ENCODE data around the gene CRTC3.
"Not testable (repeated sequence)": the region's sequence is repeated elsewhere in the genome, so short reads cannot be mapped to it uniquely, and the experiment has no call there.

The CRTC3 gene

DNA sequence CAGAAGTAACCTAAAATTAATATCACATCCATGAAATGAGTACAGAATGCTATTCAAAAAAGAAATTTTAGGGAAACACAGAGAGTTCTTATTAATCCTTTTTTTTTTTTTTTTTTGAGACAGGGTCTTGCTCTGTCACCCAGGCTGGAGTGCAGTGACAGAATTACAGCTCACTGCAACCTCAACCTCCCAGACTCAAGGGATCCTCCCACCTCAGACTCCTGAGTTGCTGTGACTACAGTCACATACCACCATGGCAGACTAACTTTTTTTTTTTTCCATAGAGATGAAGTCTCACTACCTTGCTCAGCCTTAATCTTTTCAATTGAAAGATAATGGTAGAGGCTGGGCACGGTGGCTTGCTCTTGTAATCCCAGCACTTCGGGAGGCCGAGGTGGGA, 6.3 kb upstream of the CRTC3 start:
- DNase-seq = no peak

DNA sequence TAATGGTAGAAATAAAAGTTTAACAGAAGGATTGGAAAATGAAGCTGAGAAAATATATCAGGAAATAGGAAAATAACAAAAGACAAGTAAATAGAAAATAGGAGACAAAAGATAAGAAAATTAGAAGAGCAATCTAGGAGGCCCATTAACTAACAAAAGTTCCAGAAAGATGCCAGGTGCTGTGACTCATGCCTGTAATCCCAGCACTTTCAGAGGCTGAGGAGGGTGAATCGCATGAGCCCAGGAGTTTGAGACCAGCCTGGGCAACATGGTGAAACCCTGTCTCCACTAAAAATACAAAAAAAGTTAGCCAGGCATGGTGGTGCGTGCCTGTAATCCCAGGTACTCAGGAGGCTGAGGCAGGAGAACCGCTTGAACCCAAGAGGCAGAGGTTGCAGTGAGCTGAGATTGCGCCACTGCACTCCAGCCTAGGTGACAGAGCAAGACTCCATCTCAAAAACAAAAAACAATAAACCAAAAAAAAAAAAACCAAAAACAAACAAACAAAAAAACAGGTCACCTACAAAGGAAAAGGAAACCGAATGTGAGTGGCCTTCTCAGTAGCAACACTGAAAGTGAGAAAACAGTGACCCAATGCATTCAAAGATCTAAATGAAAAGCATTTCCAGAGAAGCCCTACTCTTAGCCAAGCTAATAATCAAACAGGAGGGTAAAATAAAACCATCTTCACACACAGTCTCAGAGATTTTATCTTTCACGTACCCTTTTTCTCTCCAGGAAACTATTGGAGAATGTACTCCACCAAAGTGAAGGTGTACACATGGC, 5.5 kb upstream of the CRTC3 start:
- not testable (repeated sequence) for DNase-seq

DNA sequence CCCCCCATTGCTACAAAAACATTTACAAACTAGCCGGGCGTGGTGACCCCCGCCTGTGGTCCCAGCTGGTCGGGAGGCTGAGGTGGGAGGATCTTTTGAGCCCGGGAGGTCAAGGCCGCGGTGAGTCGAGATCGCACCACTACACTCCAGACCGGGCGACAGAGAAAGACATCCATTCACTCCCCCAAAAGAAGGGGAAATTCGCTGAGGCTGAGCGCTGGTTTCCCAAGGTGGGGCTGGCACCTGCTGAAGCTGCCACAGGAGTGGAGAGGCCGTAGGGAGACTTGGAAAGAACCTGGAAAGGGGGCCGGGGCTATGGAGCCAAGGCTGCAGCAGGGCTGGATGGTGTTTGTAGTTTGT, 732 bp upstream of the CRTC3 start:
- no peak for DNase-seq

DNA sequence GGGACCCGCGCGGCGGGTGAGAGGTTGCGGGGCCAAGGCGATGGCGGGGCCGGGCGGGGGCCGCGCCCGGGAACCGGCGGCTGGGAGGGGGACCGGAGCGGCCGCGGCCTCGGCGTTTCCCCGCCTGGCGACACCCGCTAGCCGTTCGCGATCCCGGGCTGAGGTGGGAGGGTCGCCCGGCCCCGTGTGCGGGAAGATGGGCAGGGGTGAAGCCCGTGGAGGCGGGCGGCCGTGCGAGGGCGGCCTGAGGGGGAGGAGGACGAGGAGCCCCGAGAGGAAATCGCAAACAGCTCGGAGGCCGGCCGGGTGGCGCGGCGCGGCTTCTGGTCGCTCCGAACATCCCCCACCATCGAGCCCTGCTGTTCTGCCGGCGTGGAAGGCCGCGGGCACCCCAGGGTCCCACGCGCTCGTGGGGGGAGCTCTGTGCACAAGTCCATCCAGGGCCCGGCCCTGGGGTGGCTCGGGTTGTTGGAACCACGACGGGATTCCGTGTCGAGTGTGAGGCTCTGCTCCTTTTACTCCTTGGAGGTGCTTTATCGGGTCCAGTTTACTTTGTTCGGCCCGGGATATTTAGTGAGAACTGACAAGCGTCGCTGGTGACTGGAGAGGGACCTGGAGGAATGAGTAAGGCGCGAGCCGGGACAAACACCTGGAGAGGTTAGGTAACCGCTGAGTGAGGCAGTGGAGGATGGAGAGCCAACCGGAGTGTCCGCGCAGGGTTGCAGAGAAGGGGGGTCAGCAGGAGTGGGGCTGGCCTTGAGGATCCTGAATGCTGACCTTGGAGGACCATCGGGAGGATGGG, 728 bp downstream of the CRTC3 start:
- DNase-seq = peak; percentile 54

DNA sequence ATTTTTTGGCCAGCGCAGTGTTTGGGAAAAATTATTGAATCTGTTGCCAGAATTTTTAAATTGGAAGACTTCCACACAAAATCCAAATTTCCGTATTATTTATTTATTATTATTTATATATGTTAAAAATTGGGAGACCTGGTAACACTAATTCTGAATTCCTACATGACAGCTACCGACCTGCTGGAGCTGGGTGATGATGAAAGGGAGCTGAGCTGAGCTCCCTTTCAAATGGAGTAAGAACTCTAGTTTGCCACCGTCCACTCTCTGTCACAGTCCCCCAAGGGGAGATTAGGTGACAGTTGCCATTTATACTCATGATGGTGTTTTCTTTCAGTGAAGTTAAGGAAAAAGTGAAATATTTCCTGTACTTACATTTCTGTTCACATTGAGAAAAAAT, 1.4 kb downstream of the CRTC3 start:
- no peak for DNase-seq

DNA sequence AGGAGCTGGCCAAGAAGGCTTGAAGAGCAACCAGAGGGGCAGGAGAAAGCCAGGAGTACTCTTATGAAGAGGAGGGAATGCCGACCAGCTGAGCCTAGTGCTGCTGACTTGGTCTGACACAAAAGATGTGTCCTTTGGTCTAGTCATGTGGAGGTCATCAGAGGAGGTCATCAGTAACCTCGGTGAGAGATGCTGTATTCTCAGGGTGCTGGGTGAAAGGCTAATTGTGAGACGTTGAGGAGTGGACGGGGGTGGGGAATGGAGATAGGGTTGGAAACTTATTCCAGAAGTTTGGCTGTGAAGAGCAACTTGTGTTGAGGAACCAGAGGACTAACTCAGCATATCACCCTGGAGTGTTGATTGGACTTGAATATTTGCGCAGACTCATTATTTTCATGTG, 5.5 kb downstream of the CRTC3 start:
- no peak for DNase-seq

DNA sequence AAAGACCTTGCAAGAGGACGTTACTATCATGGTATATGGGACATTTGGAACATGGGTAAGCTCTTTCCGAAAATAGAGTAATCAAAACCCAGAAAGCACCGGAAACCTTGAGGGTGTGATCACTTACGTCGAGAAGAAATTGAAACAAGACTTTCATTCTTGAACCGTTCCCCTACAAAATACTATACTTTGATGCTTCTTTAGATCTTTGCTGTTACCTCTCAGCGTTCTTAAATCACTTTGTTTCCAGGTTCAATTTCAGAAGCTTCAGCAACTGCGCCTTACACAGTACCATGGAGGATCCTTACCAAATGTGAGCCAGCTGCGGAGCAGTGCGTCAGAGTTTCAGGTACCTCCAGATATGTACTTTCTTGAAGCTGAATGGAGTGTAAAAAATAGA, 10.1 kb downstream of the CRTC3 start:
- no peak for DNase-seq

DNA sequence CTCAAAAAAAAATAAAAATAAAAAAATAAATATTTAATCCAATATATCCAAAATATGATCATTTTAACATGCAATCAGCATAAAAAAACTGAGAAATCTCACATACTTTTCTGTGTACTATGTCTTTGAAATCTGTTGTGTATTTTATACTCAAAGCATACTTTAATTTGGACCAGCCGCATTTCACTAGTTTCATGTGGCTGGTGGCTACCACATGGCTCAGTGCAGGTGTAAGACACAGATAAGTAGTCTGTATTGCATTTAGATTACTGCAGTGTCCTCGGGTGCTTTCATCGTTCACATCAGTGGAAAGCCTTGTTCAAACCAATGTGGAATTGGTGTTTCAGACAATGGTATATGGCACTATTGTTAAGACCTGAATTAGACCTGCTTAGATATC, 11.0 kb downstream of the CRTC3 start:
- peak; percentile 82 for DNase-seq

DNA sequence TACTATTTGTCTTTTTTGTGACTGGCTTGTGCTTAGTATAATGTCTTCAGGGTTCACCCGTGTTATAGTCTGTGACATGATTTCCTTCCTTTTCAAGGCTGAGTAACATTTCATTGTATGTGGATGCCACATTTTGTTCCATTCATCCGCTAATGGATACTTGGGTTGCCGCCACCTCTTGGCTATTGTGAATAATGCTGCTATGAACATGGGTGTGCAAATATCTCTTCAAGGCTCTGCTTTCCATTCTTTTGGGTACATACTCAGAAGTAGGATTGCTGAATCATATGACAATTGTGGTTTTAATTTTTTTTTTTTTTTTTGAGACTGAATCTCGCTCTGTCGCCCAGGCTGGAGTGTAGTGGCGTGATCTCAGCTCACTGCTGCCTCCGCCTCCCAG, 15.4 kb downstream of the CRTC3 start:
- DNase-seq = peak; percentile 63

DNA sequence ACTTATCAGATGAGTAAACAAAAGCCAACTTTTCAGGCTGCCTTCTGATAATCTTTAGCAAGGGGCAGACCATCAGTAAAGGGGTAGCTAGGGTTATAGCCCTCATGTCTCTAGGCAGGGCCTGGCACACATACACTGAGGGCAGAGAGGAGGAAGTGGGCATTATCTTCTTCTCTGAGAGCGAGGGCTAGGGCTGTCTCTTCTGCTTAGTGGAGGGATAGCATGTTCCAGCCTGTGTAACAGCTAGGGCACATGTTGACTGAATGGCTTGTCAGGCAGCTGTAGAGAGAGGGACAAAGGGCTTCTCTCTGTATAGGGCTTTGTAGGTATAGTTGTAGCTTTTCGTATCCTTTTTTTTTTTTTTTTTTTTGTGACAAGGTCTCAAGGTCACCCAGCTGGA, 17.8 kb downstream of the CRTC3 start:
- peak; percentile 68 for DNase-seq

DNA sequence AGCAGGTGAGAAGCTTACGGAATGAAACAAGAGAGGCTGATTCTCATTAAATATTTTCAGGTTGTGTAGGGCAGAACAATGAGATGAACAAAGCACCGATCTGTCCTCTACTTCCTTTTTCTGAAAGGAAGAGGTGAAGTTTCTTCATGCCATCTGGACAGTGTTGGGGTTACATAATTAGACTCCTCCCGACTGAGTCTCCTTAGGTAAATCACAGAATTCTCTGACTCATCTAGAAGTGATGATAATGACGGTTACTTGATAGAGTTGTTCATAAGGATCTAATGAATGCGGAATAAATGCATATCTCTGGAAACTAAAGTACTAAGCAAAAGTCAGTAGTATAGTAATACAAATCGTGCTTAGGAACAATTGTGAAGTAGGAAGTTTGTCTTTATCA, 21.2 kb downstream of the CRTC3 start:
- DNase-seq = peak; percentile 56

DNA sequence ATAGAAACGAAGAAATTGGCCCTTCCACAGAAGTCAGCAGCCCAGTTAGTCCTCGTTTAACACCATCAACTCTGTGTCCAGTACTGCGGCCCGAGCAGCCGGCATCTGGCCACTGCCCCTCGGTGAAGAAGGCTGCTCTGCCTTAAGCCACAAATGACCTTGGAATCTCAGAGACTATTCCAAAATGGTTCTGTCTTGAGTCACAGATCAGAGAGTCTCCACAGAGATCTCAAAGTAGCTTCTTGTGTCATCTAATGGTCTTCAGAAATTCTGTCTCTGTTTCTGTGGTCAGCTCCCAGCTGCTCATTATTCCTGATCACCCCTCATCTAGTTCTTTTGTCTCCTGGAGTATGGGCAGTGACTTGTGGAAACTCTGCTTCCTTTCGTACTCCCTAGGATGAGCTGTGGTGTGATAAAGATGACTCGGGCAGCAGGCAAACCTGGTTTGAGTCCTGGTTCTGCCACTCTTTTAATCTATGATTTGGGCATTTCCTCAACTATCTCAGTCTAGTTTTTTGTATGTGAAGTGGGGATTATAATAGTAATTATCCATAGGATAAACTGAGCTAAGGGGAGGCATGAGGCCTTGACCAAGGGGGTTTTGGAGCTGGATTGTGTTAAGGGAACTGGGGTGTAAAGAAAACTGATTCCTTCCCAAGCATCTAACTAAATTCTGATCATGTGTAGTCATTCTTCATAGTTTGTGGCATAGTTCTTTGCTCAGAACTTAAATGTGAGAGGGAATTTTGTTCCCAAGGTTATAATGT, 22.6 kb downstream of the CRTC3 start:
- no peak for DNase-seq

DNA sequence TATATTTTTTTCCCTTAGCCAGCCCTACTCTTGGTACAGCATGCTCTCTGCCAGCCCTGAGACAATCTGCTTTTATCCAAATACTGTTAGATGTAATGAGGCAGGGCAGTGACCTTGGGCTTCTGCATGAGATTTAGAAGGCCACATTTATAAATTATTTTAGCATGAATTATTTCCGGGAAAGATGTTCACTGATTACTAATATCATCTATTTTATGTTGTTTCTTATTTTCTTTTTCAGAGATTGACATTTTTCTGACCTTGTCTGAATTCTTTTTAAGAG, 23.1 kb downstream of the CRTC3 start:
- no peak for DNase-seq

DNA sequence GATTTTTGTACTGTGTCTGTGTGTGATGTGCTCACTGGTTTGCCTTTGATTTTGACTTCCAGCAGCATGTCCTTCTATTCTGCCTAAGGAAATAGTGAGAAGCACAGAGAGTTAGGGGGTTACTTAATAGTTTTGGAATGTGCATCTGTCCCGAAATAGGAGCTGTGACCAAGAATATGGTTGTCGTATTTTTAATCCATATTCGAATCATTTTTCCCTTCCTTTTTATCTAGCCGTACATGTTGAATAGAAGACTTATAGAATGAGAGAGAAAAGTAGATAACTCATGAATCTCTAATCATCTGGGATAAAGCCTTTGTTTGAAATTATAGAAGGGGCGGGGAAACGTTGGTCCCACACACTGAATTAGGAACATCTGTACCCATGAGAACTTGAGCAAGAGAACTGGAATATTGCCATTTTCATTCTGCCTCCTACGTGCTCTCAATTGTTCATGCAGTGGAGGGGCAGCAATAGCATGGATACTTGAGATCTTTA, 23.6 kb downstream of the CRTC3 start:
- no peak for DNase-seq

DNA sequence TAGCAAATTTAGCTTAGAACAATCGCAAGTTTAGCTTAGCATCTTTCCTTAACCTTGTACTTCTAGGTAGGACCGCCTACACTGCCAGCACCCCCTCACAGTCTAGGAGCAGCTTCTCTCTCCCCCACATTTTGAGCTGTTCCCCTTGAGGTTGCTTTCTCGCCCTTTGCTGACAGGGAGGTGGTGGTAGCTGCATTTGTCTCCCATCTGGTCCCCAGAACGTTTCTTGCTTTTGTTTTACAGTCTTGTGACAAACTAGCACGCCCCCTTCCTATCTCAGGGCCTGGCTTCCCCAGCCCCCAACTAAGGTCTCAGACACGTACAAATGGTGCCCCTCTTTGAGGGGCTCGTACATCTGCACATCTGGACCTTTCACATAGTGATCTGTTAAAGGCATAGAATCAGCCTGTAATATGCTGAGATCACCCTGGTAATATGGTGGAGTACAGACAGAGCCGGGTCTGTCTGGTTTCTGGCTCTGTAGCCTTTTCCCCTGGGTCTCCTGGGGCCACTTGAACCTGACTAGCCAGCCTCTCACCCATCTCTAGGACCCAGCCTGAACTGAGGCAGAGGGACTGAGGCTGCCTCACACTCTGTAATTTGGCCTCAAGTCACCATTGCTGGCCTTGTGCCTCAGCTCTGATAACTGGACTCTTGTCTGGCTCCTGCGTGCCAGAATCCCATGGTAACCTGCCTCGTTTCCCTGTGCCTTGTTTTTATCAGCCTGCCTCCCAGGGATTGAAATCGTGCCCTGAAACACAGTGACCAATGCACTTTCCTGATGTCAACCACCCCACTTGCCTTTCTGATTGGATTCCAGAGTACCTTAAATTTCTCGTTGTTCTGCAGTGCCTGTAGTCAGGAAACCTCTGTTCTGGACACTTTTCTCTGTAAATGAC, 27.7 kb downstream of the CRTC3 start:
- peak; percentile 32 for DNase-seq

DNA sequence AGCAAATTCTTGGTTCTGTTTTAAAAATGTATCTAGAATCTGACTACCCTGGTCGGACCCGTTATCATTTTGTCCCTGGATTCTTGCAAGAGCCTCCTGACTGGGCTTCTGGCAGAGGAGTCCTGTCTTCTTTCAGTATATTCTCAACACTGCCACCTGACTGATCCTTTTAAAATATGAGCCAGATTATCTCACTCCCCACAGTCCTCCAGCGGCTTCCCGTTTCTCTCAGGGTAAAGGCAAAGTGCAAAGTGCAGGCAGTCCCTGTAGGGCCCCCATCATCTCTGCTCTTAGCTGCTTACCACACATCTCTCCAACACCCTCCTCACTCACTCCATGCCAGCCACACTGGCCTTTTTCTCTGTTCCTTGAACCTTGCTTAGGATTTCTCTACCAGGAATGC, 28.4 kb downstream of the CRTC3 start:
- DNase-seq = peak; percentile 87

DNA sequence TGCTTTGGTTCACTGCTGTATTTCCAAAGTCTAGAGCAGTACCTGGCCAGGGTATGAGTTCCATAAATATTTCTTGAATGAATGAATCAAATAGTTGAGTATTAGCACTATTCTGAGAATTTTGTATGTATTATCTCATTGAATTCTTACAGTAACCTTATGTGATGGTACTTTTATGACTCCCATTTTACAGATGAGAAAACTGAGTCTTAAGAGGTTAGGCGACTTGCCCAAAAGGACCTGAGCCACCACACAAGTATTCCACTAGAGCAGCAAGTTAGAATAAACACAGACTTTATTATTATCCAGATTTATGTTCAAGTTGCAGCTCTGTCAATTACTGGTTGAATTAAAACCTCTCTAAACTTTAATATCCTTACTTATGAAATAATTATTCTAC, 29.4 kb downstream of the CRTC3 start:
- DNase-seq = no peak

DNA sequence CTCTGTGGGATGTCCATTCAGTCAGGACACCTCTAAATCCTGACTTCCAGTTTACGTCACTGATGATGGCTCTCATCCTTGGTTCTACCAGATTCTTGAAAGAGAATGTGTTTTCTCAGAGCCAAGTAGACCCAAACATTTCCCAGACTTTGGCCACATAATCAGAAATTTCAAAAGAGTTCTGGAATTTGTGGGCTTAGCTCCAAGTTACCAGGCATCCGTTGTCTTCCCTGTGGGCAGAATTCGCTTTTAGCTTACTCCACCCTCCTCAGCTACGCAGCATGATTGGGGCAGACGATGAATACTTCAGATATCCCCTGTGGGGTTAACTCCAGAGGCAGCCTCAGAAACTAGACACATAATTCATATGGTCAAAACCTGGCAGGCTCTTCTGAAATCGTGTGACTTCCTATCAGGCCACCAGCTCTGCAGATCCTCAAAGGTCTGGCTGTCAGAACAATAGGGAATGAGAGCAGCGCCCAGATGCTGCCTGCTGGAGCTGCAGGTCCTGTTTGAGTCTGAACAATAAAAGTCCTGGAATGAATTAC, 30.6 kb downstream of the CRTC3 start:
- DNase-seq = peak; percentile 37

DNA sequence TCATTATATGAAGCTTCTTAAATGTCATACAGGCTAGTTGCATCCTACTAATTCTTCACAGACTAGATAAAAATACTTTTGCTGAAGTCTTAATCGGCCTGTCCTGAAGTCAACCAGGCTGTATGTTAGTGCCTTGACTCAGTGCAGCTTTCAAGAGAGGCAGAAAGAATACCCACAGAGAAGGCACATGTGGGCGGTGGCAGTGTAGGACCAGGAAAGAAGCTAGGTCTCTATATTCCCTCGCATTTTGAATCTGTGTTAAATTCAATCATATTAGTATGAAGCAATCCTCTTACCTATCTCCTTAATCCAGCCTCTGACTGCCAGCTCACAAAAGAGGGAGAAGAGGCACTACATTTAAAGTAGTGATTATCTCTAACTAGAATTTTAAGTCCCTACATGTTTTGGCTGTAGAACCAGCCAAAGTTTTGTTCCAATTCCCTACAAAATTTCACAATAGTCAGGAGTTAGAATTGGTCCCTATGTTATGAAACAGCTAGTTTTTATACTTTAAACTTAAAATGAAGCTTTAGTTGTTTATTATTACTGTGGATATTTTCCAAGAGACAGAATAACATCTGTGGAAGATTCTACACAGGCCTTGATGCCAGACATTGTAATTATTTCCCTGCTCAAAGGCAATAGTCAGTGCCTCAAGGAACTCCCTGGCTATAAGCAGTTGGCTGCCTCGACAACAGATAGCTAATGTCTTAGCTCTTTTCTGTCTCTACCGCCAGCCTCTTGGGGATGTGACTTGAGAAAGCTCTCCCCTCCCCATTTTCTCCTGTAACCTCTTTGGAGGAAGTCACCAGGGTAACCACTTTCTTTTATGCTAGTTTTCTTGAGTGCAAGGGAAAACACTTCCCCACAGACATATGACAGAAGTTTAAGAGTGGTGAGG, 31.9 kb downstream of the CRTC3 start:
- peak; percentile 31 for DNase-seq

DNA sequence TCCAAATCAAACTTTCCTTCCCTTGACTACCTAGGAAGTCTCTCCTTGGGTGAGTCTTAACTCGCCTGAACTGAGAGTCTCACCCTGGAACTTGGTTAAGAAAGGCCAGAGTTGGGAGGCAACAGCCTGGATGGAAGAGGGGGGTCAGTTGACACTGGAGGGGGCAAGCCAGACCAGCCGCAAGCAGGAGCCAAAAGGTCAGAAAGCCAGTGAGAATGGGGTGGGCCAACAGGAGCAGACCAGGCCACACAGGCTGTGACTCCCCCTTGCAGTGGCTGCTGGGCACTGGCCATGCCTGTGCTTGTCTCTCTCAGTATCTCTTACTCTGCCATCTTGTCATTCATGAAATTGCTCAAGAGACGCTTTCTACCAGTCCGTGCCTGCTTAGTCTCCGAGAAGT, 32.9 kb downstream of the CRTC3 start:
- no peak for DNase-seq

DNA sequence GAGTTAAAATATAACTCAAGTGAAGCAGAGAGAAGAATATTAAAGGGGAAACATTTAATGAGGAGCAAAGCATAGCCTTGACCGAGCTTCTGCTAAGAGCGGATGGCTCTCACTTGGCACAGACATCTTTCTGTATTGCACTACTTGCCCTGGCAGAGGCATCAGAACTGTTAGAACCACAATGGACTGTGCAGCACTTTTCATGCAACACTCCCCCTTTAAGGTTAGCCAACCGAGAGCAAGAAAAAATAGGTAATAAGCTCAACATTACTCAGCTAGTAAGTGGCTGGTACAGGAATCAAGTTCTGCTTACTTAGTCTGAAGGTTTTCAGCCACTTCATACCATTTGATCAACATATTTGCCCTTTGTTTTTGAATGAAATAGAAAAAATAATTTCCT, 33.7 kb downstream of the CRTC3 start:
- no peak for DNase-seq
